Epithelial cell of prostate (primary cell): ENCODE results near the gene ALOXE3.
"Not testable (repeated sequence)": the region's sequence is repeated elsewhere in the genome, so short reads cannot be mapped to it uniquely, and the experiment has no call there.

Source experiments
- DNase-seq: peaks from one replicate; pipeline ENCODE4 v3.0.0-alpha.2; 2011; ENCODE audit warnings: low read depth, low spot score
- H3K27ac ChIP-seq: fragments of 450-650 bp; 2 replicates; pipeline ENCODE4 v1.5.1; 2017; ENCODE audit warnings: mild to moderate bottlenecking

The ALOXE3 gene

DNA sequence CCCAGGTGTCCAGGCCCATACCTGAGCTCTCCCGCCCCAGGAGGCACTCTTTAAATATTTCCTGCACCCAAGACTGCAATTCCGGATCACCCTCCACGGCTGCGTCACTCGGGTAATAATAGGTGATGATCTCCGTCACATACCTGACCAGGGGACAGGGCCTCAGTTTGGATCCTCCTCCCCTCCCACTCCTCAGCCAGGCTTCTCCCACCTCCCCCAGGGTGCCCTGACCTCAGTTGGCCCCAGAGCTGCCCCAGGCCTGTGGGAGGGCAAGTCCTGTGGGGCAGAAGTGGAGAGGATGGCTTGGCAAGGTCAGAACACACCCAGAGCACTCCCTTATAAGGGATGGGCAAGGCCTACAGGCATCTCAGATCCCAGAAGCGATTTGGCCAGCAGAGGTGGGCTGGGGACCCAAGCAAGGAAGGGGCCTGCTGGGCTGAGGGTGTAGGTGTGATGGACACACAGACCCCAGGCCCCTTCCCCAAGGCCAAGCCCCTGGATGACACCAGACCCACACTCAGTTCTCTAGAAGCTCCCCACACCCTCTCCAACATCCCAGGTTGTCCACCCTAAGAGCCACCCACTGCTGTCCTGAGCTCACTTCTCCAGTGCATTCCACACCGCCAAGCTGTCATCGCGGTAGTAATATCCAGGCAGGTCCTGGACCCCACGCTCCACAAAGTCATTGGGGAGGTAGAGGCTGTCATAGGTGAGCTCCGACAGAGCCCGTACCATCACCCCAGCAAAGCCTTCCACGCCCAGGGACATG is 42.6 kb downstream of the ALOXE3 start:
- no peak for DNase-seq
- no peak overlapping the region for H3K27ac ChIP-seq

DNA sequence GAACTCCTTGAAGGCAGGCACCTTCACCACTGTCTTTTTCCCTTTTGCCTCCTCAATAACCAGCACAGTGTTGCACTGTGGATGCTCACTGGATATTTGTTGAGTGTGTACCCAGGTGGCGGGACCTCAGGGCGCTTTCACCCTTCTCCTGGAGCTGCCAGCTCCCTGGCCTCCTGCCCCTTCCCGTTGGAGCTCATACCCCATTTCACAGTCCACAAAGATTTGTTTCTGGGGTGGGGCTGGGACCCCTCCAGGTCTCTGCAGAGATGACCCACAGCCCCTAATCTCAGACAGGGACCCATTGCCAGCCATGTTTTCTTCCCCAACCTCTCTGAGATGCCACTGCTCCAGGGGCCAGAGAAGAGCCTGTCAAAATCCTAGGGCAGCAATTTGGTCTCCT is 43.2 kb downstream of the ALOXE3 start:
- DNase-seq, result no peak
- no peak overlapping the region for H3K27ac ChIP-seq

DNA sequence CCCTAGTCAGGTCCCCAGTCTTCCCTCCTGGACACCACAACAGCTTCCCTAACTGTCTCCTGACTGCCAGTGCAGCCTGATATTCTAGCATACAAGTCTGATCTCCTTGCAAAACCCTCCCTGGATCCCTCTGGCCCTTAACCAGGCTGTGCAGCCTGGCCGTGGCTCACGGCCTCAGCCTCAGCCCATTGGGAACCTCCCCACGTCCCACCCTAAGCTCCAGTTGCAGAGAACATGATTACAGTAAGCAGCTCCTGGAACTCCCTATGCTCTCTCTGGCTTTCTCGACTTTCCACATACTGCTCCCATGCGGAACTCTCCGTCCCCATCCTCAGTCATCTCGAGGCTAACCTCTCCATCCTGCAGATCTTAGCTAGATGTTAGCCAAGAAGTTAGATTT is 43.8 kb downstream of the ALOXE3 start:
- no peak for DNase-seq
- no peak overlapping the region for H3K27ac ChIP-seq

DNA sequence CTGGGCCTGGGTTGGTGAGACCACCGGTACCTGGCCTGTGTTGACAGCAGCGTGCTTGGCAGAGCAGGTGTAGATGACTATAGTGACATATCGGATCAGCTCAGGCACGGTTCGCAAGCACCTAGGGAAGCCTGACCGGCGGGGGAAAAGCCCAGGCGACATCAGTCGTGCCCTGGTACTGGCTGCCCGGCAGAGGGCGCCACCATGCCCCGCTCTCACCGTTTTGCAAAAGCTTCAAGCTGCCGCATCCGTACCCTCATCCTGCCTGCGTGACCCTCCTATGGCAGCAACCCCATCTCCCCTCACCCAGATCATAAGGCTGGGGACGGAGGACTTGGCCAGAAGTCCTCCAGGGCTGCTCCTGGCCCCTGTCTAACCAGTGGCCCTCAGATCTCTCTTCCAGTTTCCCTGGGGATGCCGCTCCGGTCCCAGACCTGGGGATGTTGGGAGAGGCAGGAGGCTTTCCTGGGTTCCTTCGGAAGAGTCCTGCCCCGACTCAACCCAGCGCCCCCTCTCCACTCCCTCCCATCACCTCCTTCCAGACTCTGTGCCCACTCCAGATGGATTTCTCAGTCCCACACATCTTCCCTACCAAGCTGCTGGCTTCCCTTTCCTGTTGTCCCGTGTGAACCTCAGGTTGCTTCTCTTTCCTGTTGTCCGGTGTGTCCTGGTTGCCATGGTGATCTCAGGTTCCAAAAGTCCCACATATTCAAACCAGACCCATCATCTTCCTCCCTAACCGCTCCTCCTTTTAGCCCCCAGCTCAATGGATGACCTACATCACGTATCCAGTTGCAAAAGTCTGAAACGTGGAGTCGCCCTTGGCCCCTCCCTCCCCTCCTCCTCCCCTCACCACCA is 44.5 kb downstream of the ALOXE3 start:
- DNase-seq, result no peak
- no peak overlapping the region for H3K27ac ChIP-seq

DNA sequence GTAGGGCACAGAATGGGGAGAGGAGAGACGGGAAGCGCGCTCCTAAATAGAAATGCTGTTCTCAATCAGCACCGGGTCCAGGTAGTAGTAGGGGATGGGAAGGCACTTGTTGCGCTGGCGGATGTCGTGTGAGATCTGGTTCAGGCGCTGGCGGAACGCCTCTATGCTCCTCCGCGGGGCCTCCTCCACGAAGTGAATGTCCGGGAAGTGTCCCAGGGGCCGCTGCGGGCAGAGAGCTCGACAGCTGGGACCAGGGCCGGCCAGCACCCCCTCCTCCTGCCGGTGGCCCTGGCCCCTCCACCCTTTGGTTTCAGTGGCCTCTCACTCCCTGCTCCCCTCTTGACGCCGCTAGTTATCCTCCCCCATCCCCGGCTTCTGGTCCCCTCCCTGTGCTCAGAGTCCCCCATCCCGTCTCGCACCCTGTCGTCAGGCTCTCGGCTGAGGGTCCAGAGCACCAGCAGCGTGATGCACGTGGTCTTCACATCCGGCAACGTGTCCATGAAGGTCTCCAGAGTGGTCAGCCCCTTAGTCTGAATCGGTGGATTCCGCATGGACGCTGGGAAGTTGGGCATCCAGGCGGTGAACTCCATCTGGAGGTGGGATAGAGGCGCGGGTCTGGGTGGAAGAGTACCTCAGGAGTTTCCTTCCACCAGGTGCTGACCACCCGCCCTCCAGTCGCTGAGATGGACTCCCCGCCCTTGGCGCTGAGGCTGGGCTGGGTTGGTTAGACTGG is 45.4 kb downstream of the ALOXE3 start:
- DNase-seq, result no peak
- H3K27ac ChIP-seq, result no peak overlapping the region

DNA sequence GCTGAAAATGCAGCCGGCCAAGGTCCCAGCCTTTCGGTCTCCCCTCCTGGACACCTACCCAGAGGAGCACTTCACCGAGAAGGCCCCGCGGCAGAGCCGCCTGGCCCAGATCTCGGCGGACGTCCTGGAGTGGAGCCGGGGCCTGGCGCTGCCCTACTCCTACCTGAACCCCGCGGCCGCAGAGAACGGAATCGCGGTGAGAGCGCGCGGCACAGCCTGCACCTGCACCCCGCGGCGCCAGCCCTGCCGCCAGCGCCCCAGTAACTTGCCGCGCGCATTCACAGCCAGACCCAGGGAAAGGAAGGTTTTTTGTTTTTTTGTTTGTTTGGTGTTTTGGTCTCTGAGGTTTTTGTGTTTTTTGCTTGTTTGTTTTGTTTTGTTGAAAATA is 46.0 kb downstream of the ALOXE3 start:
- DNase-seq, result no peak

DNA sequence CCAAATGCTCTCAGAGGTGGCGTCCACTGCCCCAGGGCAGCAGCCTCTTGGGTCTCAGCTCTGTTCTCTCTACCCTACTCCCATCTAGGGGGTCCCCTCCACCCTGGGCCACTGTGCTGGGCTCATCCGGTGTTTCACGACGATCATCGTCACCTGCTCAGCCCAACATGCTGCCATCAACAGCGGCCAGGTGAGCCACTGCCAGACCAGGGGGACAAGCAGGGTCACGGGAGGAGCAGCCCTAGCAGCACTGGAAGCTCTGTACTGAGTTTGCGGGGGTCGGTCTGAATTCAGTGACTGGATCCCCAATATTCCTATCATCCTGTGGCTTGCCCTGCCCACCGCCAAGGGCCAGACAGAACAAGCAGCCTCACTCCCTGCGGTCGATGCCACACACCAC is 46.8 kb downstream of the ALOXE3 start:
- no peak overlapping the region for H3K27ac ChIP-seq
- DNase-seq, result no peak

More for the DNA sequence above, 46.0 kb downstream of the ALOXE3 start:
- H3K27ac ChIP-seq, result no peak overlapping the region

DNA sequence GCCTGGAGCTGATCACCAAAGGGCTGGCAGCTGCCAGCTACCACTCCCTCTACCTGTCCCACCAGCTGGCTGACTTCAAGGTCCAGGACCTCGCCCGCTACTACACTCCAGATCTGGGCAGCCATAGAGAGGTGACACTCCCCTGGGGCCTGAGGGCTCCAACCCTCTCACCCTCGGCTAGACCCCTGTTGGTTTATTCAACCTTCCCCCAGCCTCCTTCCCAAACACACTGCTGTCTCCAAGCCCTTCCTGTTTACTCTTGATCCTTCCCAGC is 48.8 kb downstream of the ALOXE3 start:
- no peak for DNase-seq
- no peak overlapping the region for H3K27ac ChIP-seq

DNA sequence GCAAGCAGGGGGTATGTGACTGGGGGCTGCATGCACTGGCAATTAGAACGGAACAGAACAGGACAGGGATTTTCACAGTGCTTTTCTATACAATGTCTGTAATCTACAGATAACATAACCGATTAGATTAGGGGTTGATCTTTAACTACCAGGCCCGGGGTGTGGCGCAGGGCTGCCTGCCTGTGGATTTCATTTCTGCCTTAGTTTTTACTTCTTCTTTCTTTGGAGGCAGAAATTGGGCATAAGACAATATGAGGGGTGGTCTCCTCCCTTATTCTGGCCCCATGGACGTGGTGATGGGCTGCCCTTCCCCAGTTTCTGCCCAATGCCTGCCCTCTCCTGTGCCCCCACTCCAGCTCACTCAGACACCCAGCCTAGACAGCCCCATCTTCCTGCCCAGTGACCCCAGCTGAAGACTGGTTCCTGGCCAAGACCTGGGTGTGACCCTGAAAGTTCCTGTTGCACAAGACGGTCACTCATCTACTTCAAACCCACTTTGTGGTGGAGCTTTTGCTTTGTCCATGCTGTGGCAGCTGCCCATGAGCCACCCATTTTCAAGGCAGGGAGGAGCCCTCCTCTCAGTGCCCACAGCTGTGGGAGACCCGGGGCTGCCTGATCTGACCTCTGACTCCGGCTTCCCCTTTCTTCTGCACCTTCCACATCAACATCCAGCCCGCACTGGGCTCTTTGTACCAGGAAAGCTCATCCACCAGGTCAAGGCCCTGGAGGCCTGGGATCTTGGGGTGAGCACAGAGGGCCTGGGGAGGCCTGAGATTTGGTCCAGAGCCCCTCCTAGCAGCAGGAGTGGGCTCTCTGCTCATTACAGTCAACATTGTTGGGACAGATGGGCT is 49.4 kb downstream of the ALOXE3 start:
- H3K27ac ChIP-seq, result no peak overlapping the region
- DNase-seq, result no peak

DNA sequence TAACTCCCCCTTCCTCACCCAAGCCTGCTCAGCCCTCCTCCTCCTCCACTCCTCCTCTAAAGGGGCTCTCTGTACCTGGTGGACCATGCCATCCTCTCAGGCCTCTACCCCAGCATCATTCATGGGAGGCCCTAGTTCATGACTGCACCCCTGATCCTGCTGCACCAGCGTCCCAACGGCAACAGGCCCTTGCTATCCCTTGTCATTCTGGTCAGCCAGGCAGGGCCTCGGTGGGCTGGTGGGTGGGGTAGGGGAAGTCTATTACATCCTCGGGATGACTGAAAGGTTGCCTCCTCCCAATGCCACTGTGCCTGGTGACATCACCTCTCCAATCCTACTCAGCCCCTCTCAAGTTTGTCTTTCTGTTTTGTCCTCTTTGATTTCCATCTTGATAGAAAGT is 50.5 kb downstream of the ALOXE3 start:
- DNase-seq, result no peak
- H3K27ac ChIP-seq, result no peak overlapping the region

DNA sequence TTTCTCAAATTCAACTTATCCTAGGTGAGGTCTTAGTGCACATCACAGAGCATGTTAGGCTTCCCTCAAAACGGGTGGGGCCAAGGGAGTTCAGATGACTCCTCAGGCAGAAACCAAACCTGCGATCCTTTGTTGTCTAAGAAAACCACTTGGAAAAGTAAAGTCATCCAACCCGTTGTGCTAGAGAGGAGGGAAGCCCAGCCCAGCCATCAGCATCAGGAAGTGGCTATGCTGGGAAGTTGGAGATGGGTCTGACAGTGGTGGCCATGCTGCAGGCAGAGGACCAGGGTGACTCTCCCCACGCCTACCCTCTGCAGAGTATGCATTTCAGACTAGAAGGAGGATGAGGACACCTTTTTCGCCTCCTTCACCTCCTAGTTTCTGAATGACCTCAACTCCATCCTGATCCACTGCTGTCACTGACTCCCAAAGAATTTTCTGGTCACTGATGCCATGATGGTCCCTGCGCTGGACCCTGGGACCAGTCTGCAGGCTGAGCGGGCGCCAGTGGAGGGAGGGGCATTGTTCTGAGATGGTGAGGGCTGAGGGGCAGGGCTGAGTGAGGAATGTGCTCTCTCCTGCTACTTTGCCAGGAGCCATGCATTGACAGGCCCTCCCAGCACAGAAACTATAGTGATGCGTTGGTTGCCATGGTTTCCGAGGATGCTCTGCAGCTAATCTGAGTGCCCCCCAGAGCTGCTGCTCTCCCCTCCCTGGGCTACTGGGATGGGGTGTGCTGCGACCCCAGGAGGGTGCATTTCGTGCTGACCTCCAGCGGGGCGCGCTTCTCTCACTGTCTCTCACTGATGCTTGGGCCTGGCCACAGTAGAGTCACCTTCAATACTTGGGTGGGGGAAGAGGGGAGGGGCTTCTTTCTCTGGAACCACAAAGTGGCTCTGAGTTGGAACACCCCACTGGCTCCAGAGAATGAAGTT is 51.2 kb downstream of the ALOXE3 start:
- no peak for DNase-seq
- H3K27ac ChIP-seq, result no peak overlapping the region

DNA sequence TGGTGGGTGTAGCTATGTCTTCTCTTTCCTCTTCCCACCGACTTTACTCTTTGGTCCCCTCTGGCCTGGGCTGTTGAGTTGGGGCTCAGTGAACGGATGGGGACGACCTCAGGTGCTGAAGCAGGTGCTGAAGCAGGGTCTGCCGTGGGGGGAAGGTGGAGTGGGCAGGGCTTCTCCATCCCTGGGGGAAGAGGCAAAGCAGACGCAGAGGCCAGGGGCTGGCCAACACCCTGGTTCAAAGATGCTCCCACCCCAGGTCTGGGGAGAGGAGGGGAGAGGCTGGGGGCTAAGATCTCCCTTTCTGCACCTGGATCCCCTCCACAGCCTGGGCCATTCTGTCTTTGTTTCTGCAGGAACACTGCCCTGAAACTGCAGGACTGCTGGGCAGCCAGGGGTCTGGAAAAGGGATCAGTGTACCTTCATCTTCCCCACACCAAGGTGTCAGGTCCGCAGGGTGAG is 53.7 kb downstream of the ALOXE3 start:
- no peak overlapping the region for H3K27ac ChIP-seq
- DNase-seq, result no peak

DNA sequence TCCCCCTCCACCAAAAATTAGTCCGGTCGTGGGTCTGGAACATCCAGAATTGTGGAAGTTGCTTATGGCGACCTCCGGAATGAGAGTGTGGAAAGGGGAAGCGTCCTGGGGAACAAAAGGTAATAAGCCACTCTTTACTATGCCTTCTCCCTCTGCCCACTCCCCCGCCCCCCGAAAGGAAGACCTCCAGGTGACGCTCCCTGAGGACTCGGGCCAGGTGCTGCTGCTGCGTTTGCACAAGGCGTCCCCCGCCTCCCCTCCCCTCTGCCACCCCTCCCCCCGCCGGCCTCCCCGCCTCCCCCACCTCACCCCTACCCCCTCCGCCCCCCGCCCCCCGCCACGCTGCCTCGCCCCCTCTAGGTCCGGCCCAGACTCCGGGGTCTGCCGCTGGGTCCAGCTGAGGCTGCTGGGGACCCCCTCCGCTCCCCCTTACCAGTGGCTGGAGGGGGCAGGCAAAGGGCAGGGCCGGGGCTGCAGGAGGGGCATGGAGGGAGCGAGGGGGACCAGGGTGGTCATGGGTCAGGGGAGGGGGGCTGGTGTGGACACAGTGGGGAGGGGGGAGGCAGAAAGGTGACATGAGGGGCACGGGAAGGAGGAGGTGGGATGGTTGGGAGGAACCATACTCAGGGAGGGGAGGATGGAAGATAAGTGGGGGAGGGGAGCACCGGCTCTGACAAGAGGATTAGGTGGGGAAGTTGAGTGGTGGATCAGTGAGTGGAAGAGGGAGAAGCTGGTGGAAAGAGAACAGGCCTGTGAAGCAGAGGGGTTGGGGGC is 54.4 kb downstream of the ALOXE3 start:
- no peak overlapping the region for H3K27ac ChIP-seq
- no peak for DNase-seq

DNA sequence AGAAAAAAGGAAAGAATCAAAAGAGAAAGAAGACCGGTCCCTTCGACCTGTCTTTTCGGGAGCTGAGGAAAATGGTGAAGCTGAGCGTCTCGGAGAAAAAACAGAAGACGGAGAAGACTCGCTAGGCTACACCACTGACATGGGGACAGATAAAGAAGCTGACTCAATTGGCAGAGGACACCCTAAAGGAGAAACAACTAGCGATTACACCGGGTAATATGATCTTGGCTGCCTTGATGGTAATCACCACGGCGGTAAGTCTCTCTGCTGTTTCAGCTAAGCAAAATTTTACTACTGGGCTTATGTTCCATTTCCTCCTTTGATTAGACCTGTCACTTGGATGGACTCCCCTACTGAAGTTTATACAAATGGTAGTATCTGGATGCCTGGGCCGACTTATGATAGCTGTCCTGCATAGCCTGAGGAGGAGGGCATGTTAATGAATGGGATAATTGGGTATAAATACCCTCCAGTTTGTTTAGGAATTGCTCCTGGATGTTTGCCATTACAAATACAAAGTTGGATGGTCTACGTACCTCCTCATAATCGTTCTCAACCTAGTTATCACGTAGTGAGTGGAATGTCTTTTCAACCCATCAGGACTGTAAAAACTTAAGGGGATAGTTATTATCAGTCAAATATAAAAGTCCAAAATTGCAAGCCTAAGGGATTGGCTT is 55.4 kb downstream of the ALOXE3 start:
- no peak for DNase-seq
- no peak overlapping the region for H3K27ac ChIP-seq

DNA sequence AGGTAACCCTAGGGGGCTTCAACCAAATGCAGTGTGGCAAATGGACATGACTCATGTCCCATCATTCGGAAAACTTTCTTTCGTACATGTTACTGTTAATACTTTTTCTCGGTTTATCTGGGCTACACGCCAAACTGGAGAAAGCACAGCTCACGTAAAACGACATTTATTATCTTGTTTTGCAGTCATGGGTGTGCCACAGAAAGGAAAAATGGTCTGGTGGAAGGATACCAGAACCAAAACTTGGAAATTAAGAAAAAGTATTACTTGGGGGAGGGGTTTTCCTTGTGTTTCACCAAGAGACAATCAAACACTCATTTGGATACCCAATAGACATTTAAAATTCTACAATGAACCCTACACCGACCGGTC is 55.9 kb downstream of the ALOXE3 start:
- H3K27ac ChIP-seq, result no peak overlapping the region
- DNase-seq, result no peak

DNA sequence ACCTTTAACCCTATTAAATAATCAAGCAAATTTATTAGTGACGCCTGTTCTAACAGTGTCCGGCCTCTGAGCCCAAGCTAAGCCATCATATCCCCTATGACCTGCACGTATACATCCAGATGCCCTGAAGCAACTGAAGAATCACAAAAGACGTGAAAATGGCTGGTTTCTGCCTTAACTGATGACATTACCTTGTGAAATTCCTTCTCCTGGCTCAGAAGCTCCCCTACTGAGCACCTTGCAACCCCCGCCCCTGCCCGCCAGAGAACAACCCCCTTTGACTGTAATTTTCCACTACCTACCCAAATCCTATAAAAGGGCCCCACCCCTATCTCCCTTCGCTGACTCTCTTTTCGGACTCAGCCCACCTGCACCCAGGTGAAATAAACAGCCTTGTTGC is 56.5 kb downstream of the ALOXE3 start:
- DNase-seq, H3K27ac ChIP-seq: not testable (repeated sequence)

DNA sequence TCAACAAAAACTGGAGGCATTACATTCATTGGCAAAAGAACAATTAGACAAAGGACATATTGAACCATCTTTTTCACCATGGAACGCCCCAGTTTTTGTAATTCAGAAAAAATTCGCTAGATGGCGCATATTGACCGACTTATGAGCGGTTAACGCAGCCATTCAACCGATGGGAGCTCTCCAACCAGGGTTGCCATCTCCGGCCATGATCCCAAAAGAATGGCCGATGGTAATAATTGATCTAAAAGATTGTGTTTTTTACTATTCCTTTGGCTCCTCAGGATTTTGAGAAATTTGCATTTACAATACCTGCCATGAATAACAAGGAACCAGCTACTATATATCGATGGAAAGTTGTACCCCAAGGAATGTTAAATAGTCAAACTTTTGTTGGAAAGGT is 58.0 kb downstream of the ALOXE3 start:
- no peak overlapping the region for H3K27ac ChIP-seq
- DNase-seq, result no peak

DNA sequence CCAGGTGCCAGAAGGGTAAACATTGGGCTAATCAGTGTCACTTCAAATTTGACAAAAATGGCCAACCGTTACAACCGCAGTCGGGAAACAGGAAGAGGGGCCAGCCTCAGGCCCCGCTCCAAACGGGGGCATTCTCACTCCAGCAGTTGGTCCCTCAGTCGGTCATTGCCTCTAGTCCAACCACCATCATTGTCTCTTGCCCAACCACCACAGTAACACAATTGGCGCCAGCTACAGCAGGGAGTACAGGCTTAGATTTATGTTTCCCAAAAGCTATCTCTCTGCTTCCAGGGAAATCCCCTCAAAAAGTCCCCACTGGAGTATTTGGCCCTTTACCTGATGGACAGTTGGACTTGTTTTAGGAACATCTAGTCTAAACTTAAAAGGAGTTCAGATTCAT is 59.2 kb downstream of the ALOXE3 start:
- DNase-seq, result no peak
- H3K27ac ChIP-seq, result peak overlapping the region; percentile 62
